EH (cell line): ENCODE results near the gene DISP2.
A peak's percentile ranks its signal among the peaks of the same experiment; 100 is the strongest.

Experiments used
- DNase-seq: peaks from one replicate; pipeline ENCODE4 v3.0.0-alpha.2; 2015; ENCODE audit warnings: low read depth

DISP2 gene

GRCh38 chr15:40342416-40343320 lies 15.4 kb upstream of the DISP2 start:
- peak; percentile 62 for DNase-seq

- DNase-seq = peak; percentile 99
Measured at GRCh38 chr15:40343512-40343911, 14.5 kb upstream of the DISP2 start.

GRCh38 chr15:40344217-40344616 lies 13.8 kb upstream of the DISP2 start:
- DNase-seq = peak; percentile 70

- DNase-seq = peak; percentile 84
Measured at GRCh38 chr15:40344631-40345120, 13.3 kb upstream of the DISP2 start.

DNA sequence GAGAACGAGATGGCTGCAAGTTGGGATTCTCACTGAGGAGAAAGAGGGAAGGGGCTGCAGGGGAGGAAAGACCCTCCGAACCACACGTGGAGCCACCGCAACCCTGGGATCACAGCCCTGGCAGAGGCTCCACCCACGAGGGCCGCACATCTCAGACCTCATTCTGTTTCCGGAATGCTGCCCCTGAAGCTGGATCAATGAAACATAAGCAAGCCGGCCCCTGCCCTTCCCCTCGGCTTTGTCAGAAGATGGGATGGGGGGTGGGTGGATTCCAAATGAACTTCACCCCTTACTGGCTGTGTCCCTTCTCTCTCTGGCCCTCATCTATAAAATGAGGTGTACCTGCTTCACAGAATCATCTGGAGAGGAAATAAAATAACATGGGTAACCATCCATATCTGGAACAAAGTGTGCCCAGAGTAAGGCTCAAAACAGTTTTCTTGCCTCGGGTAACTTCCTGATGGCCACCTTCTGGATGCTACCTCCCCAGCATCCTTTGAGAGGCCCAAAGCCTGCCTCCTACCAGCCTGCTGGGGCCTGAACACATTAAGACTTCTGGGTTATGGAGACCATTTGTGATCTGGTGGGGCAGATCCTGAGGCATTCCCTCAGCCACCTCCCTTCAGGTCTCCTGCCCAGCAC lies 12.7 kb upstream of the DISP2 start:
- DNase-seq = no peak

DNA sequence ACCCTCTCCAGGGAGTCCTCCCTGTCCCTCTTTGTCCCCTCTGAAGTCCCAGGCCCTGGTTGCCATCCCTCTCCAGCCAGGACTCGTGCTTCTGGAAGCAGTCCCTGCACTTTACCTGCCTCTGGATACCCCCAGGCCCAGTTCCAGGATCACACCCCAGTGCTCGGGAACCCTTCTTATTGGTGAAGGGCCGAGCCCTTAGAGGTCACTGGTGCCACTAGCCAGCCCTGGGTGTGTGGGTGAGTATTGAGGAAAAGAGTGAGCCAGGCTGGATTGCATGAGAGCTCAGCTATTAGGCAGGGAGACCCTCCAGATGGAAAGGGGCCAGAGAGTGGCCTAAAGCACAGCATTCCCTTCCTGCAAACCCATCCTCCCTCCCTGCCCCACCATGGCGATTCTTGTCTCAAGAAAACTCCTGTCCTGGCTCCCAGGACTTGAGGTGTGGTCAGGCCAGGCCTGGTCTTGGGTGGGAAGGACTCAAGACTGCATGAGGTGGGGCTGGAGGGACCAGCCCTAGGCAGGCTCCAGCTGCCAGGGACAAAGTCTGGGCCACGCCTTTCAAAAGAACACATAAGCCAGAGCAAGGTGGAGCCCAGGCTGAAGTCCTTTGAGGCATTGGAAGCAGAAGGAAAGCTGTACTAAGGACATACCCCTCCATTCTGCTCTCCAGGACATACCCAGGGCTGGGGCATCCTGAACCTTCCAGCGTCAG lies 12.0 kb upstream of the DISP2 start:
- DNase-seq = no peak

DNA sequence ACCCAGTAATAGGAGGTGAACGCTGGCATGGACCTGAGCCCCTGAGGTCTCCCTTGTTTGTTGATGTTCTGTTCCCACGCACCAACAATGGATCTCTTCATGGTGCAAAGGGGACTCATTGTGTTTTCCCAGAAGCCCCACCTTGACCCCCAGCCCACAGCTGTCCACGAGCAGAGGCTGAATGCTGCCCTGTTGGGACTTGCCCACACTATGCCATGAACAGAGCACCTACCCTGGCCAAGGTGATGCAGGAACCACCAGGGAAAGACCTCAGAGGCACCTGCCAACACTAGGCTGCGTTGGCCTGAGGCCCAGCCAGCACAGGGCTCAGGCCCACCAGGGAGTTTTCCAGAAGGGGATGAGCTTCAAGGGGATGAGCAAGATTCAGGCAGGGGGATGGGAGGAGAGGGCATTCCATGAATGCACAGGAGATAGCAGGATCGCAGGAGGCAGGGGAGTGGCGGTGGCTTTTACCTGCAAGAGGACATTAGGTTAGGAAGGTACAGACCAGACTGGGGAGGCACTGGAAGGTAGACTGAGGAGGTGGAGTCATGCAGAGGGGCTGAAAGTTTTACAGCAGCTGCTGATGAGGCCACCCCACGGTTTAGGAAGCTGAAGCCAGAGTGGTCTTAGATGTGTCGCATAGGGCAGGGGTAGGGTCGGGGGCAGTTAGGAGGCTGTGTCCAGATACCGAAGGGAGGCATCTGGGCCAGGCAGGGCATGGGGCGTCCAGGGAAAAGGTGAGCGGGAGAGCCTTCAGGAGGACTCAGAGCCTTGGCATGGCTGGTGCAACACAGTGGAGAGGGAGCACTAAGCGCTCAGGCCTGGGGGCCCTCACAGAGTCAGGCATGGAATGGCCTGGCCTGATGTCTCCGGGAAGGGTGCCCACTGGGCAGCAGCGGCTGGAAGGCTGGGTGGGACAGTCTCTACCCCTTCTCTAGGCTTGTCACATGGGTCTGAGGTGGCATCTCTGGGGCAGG lies 11.2 kb upstream of the DISP2 start:
- DNase-seq = no peak

- DNase-seq = no peak
Measured at GRCh38 chr15:40347559-40348473, 10.2 kb upstream of the DISP2 start.

DNA sequence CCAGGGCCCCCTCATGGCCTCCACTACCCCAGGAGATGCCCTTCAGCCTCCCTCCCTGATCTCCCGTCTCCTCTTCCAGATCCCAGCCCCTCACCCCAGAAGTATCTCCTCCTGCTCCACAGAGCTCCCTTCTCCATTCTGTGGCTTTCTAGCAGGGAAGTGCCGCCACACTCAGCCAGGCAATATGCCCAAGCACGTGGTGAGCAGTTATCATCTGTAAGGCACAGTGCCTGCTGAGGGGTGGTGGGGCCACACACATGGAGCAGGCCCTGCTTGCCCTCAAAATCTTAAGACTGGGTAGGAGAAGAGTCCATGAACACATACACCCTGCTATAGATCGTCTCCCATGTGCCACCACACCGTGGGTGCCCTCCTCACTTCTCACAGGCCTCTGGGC lies 9.5 kb upstream of the DISP2 start:
- DNase-seq = no peak

DNA sequence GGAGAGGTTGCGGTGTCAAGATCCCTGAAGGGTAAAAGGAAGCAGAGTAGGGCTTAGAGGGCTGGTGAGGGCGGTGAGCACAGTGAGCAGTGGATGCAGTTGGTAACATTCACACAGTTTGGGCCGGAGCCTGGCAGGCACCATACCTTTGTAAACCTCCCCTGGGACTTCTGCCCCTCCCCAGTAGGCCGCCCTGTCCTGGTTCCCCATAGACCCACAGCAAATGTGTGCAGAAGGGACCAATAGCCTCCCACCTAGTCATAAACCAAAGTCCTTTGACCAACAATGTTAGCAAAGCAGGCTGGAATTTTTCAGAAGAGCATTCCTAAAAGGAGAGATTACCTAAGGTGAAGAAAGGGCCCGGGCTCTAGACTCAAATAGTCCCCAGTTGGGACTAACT lies 8.9 kb upstream of the DISP2 start:
- no peak for DNase-seq

DNA sequence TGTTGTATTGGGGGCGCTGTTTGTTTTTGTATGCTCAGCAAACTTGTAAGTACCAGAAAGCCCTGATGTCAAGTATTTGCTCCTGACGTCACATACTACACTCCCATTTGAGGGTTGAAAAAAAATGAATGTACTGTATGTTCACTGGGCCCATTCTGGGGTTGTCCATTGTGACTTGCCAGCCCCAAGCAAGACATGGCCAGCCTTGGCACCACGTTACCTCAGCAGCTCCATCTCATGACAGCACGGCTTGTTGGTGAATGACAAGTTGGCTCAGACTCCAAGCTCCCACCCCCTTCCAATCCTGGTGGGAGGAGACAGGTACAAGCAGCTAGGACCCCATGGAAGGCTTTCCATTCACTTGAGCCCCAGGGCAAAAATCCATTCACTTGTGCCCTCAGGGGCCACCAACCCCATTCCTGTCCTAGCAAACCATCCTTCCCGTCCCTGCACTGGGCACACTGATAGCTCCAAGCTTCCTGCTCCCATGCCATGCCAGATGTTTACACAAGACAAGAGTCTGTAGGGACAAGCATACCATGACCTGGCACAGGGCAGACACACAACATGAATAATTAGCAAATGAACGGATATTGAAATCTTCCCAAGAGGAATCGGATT lies 5.6 kb upstream of the DISP2 start:
- DNase-seq = no peak

DNA sequence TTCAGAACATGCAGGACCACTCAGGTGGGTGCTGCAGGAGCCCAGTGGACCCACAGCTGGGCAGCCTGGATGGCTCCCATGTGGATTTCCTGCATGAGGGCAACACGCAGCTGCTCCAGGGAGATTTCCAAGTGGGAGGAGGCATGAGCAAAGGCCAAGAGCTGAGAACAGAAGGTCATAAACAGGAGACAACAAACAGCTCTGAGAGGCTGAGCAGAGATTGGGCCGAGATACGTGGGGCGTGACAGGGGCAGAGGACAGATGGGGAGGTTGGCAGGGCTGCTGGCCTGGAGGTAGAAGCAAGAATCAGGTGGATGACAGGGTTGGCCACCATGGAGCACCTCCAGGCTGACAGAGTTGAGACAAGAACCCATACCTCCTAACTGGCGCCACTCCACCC lies 4.3 kb upstream of the DISP2 start:
- no peak for DNase-seq

DNA sequence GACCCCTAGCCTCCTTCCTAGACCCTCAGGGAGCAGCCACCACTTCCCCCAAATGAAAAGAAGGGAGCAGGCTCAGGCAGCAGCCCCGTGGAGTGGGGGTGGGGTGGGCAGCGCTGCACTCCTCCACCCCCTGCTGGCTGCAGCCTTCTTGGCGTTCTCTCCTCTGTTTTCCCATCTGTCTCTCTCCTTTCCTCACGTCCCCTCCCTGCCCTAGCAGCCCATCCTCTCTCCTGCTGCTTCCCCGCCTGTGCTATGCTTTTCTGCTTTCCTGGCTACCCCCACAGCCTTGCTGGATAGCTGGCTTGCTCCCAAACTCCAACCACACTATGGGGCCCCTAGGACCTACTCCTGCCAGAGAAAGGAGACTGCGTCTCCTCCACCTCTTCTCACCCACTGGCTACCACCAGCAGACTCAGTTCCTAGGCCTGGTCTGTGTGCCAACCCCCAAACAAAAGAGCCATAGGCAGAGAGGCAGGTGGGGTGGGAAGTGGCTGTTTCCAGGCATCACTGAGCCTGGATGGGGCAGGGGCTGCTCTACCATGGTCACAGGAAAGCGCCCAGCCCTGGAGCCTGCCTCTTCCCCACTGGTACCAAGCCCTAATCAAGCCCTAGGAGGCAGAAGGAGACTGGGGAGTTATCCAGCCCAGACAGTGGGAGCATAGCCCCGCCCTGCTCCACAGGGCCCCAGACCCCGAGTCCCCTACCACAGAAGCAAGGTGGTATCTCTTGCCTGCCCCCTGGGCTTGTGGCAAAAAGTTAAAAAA lies 3.4 kb upstream of the DISP2 start:
- DNase-seq = peak; percentile 65

DNA sequence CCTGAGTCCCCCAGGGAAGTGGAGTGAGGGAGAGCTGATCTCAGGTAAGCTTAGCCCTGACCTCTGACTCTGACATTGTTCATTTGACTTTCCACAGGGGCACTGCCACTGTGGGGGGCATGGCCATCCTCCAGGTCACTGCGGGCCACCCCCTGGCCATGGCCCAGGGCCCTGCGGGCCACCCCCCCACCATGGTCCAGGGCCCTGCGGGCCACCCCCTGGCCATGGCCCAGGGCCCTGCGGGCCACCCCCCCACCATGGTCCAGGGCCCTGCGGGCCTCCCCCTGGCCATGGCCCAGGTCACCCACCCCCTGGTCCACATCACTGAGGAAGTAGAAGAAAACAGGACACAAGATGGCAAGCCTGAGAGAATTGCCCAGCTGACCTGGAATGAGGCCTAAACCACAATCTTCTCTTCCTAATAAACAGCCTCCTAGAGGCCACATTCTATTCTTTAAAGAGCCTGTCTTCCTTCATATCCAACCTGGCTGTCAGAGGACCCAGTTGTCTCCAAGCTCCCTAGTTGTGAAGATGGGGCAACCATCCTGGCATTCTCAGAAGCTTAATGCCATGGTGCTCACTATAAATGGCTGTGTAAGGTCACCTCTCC lies 1.9 kb upstream of the DISP2 start:
- peak; percentile 21 for DNase-seq

DNA sequence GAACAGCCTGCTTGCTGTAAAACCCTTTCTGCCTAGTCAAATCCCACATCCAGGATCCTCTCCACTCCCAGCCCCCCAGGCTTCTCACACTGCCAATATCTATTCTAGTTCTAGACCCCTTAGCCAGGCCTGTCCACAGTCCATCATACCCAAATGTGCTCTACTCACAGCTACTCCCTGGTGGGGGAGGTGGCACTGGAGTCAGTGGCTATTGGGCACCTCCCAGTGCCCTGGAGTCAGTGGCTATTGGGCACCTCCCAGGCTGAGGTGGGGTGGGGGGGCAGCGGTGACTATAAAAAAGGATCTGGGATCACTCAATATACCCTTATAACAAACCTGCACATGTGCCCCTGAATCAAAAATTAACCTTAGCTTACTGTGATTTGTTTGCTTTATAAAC lies 773 bp upstream of the DISP2 start:
- no peak for DNase-seq

- DNase-seq = no peak
Measured at GRCh38 chr15:40358471-40359353, 693 bp downstream of the DISP2 start.

GRCh38 chr15:40360015-40360414 lies 2.0 kb downstream of the DISP2 start:
- DNase-seq = no peak

GRCh38 chr15:40361640-40362039 lies 3.6 kb downstream of the DISP2 start:
- no peak for DNase-seq
